NOMO-1 treated with DMSO at 0.1 percent for 48 hours (cell line): ENCODE data around the gene PLD5.
A peak's percentile ranks its signal among the peaks of the same experiment; 100 is the strongest.
"Not testable (repeated sequence)": the region's sequence is repeated elsewhere in the genome, so short reads cannot be mapped to it uniquely, and the experiment has no call there.

ENCODE experiments used
- DNase-seq: peaks from one replicate; lab custom pipeline; 2025; ENCODE audit not compliant: unreplicated experiment; lab: John Stamatoyannopoulos, UW

PLD5 gene

GRCh38 chr1:242178924-242179708 lies 345.4 kb downstream of the PLD5 start:
- no peak for DNase-seq

DNA sequence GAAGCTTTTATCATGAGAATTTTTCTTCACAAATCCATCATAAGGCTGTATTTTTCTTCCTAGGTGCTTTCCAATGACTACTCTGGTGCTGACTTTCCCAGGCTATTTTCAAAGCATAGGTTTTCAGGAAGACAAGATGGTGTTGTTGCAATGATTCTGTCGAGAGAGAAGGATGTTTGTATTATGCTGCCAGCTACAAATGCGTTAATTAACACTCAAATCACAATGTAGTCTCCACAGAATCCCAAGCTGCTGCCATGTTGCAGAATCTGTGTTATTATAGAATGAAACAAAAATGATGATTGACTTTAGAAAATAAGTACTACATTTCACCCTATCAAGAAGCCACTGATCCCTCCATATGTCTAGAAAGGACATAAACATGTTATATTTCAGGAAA lies 346.1 kb downstream of the PLD5 start:
- no peak for DNase-seq

- DNase-seq = no peak
Measured at GRCh38 chr1:242162140-242162539, 362.4 kb downstream of the PLD5 start.

DNA sequence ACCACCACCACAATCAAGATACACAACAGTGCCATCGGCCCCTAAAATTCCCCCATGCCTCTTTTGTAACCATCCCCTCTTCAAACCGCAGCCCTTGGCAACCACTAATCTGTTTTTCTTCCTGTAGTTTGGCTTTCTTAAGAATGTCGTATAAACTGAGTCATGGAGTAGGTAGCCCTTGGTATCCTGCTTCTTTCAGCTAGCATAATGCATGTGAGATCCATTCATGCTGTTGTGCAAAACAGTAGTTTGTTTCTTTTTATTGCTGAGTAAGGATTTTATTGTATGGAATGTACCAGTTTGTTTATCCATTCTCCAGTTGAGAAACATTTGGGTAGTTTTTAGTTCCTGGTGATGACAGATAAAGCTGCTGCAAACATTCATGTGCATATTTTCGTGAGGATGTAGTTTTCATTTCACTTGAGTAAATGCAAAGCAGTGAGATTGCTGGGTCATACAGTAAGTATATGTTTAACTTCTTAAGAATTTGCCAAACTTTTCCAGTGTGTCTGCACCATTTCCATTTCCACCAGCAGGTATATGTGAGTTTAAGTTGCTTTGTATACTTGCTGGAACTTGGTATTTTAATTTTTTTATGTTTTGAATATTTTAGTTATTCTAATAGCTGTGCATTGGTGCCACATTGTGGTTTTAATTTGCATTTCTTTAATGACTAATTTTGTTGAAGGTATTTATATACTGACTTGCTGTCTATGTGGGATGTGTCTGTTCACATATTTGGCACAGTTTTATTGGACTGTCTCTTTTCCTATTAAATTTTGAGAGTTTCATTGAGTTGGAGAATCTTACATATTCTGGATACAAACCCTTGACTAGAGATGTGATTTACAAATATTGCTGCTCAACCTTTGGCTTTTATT lies 377.2 kb downstream of the PLD5 start:
- peak; percentile 91 for DNase-seq

DNA sequence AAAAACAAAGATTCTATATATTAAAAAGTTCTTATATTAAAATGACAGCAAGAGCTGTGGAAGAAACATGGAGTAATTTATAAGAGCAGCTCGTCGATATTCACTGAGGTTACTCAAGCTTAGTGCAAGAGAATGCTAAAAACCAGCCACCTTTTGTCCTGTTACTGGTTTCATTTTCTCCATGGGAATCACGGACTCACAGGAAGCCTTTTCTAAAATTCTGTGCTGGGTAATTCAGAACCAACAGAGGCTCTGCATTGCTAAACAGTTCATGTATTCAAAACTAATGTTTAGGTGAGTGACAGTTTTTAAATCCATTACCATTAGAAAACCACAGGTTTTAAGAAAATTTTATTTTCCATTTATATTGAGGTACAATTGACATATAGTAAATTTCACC lies 377.8 kb downstream of the PLD5 start:
- no peak for DNase-seq

DNA sequence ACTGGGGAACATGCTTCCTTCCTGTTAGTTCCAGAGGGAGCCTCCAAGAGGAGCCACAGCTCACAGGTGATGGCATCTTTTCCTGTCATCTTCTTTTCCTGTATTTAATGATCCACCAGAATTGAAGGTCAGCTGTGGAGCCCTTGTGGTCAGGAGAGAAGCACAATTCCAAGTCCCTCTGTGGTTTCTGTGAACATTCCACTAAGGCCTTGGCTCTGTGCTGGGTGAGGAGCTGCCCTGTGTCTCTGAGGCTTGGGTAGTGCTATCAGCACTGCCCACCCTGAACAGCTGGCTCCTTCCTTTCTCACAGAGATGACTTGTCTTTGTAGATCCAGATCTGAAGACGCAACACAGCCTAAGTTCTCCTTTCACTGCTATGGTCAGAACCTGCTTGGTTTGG lies 383.7 kb downstream of the PLD5 start:
- no peak for DNase-seq

DNA sequence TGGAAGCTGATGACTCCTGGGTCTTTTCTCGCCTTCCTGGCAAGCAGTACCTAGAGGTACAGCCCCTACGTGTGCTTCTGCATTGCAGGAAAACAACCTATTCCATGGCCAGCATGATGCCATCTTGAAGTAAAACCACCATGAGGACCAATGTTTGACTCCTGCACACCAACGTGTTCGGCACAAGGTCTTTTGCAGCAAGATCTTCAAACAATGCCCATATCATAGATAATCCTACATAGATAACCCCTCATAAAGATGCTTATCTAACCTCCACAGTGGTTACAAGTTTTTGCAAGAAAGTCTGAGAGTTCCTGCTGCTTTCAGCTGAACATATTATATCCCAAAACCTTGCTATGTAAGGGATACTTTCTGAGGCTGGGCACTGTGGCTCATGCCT lies 384.5 kb downstream of the PLD5 start:
- no peak for DNase-seq

- peak; percentile 81 for DNase-seq
Measured at GRCh38 chr1:242139442-242139841, 385.1 kb downstream of the PLD5 start.

DNA sequence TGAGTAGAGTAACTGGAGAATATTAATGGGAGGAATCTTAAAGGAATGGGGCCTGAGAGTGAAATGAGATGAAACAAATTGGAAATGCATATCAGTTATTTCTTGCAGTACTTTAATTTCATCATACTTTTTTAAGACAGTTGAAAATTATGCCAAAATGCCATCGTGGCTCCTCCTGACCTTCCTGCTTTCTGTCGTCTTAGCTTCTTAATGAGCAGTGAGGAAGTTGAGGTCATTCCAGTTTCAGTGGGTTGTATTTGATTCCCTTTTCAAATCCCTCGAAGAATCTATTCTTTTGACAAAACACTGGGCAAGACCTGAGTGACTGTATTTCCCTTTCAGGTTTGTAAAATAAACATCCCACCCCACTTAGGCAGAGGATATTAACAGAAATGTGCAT lies 390.7 kb downstream of the PLD5 start:
- DNase-seq = peak; percentile 46

GRCh38 chr1:242133351-242133750 lies 391.1 kb downstream of the PLD5 start:
- no peak for DNase-seq

DNA sequence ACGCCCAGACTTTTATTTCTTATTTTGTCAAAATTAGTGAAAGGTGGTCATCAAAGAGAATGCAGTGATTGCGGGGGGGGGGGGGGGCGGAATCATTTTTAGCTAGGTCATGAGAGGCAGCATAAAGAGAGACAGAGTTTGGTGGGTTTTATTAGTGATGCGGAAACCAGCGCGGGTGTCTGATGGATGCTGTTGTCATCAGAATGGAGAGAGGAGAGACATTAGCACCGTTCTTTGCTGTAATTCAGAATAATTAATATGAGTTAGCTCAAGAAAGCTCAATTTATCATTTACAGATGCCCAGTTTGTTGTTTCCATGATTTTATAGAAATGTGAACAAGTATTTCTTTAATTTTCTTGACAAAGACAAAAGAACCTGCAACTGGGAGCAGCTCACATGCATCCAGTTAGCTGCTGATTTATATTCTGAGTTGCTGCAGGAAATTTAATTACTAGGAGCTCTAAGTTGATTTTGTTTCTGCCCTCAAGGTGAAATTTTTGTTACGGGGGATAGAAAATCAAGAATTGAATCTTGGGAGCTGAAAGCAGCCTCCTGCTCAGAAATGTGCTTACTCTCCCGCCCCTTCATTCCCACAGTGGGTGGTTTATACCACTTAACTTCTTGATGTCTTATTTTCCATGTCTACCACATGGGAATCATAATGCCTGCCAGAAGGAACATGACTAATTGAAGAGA lies 392.2 kb downstream of the PLD5 start:
- DNase-seq = no peak

DNA sequence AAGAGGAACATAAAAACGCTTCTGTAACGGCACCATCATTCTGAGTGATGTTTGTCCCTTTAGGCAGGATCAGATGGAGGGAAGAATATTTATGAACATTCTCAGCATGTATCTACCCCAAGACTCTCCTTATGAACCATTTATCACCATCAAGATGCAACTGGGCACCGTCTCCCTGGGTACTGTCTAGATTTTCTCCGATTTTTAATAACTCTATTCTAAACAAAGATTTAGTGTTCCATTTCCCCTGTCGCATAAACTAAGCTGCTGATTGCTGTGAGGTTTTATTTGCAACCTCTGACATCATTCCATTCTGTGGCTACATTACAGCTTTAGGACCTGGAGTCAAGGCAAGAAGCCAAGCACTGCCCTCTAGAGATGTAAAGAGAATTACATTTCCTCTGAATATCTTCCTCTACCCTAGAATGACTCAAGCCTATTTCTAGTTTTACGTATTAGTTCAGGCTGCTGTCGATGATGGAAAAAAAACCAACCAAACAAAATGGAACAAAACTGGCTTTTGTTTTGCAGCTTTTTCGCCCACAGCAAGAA lies 395.5 kb downstream of the PLD5 start:
- peak; percentile 50 for DNase-seq

- no peak for DNase-seq
Measured at GRCh38 chr1:242120432-242120831, 404.1 kb downstream of the PLD5 start.

GRCh38 chr1:242100921-242101320 lies 423.6 kb downstream of the PLD5 start:
- no peak for DNase-seq

GRCh38 chr1:242097283-242097682 lies 427.2 kb downstream of the PLD5 start:
- DNase-seq = not testable (repeated sequence)

- DNase-seq = no peak
Measured at GRCh38 chr1:242093116-242093515, 431.4 kb downstream of the PLD5 start.

DNA sequence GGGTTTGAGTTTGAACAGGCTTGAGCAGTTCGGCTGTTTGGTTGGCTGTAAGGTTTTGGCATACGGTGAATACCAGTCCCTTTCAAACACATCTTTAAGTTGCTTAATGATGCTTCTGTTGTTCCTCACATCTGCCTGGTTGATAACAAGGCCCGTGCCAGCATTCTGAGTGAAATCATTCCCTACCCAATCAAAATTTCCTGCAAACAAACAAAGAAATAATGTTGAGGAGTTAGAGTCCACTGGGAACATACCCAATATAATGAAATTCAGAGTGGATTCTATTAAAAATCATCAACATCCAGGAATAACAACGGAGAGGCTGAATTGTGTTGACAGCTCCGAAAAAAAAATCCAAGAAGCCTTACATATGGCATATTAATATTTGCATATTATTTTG lies 434.6 kb downstream of the PLD5 start:
- DNase-seq = no peak

DNA sequence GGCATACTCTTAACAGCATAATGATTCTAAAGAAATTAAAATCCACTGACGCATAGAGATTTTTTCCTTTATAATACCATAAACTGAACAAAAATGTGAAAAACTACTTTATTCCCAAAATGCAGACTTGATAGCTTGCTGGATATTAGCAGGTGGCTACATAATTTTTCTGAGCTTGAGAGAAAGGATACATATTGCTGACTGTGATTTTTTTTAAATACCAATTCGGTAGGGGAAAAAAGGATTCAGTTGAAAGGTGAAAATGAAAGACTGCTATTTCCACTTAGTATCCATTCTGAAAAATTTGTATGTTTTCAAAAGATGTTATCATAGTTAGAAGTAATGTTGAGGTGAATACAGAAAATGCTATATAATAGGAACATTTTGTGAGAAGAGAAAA lies 435.6 kb downstream of the PLD5 start:
- DNase-seq = no peak

GRCh38 chr1:242086706-242087105 lies 437.8 kb downstream of the PLD5 start:
- no peak for DNase-seq

- DNase-seq = no peak
Measured at GRCh38 chr1:242086093-242086492, 438.4 kb downstream of the PLD5 start.

DNA sequence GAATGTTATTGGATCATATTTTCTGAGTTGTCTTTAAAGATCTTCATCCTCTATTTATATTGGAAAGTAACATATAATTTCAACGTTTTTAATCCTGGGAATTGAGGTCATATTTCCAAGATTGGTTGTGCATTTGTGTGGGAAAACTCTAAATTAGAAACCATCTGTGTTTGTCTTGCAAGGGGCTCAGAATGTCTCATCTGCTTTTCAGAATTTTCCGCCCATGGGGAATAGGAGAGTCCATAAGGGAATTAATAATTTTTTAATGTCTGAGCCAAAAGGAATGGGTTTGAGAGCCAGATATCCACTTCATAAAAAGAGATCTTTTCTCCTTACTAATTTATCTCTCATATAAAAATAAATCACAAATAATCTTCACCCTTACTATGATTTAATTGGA lies 440.8 kb downstream of the PLD5 start:
- DNase-seq = no peak
